Dermis microvascular lymphatic vessel endothelial cell (primary cell): Measurements from ENCODE around the gene ROMO1. TPM values are rescaled to one million over a fixed set of nuclear protein-coding genes. Genes with fewer than 3 reads are reported as not detected.
A peak's percentile ranks its signal among the peaks of the same experiment; 100 is the strongest.
"Not testable (repeated sequence)": the region's sequence is repeated elsewhere in the genome, so short reads cannot be mapped to it uniquely, and the experiment has no call there.

Experiments used
- DNase-seq, 2 donors: peaks; one replicate each; pipeline versions ENCODE4 v3.0.0 to v3.0.0-alpha.2; 2010; ENCODE audit warnings: low read depth in 2 of 2
- total RNA-seq: library from RNA; depleted of rRNA; stranded (reverse); fragments of >200 nt; gene quantifications from 2 replicates; pipeline ENCODE4 v1.2.1, GENCODE V29; 2014

The ROMO1 gene
- total RNA-seq, 1 donor from 2014 or later, result 319 TPM

GRCh38 chr20:35729836-35730582 is 30.8 kb downstream of the ROMO1 start:
- DNase-seq, result no peak

GRCh38 chr20:35730583-35731468 is 31.6 kb downstream of the ROMO1 start:
- DNase-seq, result no peak

- DNase-seq, result no peak
Observed at GRCh38 chr20:35731469-35731788, 32.2 kb downstream of the ROMO1 start.

- no peak for DNase-seq
Observed at GRCh38 chr20:35731862-35732643, 32.8 kb downstream of the ROMO1 start.

- no peak for DNase-seq
Observed at GRCh38 chr20:35732644-35732982, 33.4 kb downstream of the ROMO1 start.

- DNase-seq, result no peak
Observed at GRCh38 chr20:35734374-35734773, 35.2 kb downstream of the ROMO1 start.

GRCh38 chr20:35734777-35735649 is 35.8 kb downstream of the ROMO1 start:
- DNase-seq, result no peak

GRCh38 chr20:35735826-35736470 is 36.7 kb downstream of the ROMO1 start:
- DNase-seq, result no peak

- no peak for DNase-seq
Observed at GRCh38 chr20:35737865-35738333, 38.7 kb downstream of the ROMO1 start.

GRCh38 chr20:35738410-35739179 is 39.4 kb downstream of the ROMO1 start:
- DNase-seq, result no peak

- DNase-seq, result peak; percentile 25 to 47
Observed at GRCh38 chr20:35739294-35740163, 40.3 kb downstream of the ROMO1 start.

- DNase-seq, result peak; percentile 100
Observed at GRCh38 chr20:35741892-35742740, 42.9 kb downstream of the ROMO1 start, which contains the start of gene RBM39. Gene RBM39, minus strand, starts transcription at chr20:35742260. Its CDS starts 1,386 bp downstream, at chr20:35740874.

GRCh38 chr20:35742741-35743523 is 43.7 kb downstream of the ROMO1 start:
- peak in 1 of 2 donors; percentile 26 for DNase-seq

- peak in 1 of 2 donors; percentile 45 for DNase-seq
Observed at GRCh38 chr20:35743693-35744491, 44.7 kb downstream of the ROMO1 start.

- DNase-seq, result not testable (repeated sequence)
Observed at GRCh38 chr20:35744492-35744841, 45.3 kb downstream of the ROMO1 start.
